GM12892 (cell line): Measurements from ENCODE around the gene RAB3GAP2.
"Not testable (repeated sequence)": the region's sequence is repeated elsewhere in the genome, so short reads cannot be mapped to it uniquely, and the experiment has no call there.

Experiments
- POLR2A ChIP-seq: IDR thresholded peaks from 2 replicates; pipeline ENCODE4 v1.6.1; 2011; ENCODE audit warnings: low read depth, low read length, control low read depth
- POLR2AphosphoS5 ChIP-seq: IDR thresholded peaks from 2 replicates; pipeline ENCODE4 v1.6.1; 2011; ENCODE audit warnings: low read depth, low read length, control low read depth
- TAF1 ChIP-seq: IDR thresholded peaks from 2 replicates; pipeline ENCODE4 v1.6.1; 2011; ENCODE audit warnings: low read depth, mild to moderate bottlenecking, control low read depth, low read length, borderline replicate concordance

DNA sequence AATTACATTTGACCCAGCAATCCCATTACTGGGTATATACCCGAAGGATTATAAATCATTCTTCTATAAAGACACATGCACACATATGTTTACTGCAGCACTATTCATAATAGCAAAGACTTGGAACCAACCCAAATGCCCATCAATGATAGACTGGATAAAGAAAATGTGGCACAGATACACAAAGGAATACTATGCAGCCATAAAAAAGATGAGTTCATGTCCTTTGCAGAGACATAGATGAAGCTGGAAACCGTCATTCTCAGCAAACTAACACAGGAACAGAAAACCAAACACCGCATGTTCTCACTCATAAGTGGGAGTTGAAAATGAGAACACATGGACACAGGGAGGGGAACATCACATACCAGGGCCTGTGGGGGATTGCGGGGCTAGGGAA lies 102.4 kb downstream of the RAB3GAP2 start:
- TF ChIP-seq POLR2AphosphoS5, POLR2A, TAF1: not testable (repeated sequence)
